ENCODE results near the gene FGF11. TPM values are rescaled to one million over a fixed set of nuclear protein-coding genes. Genes with fewer than 3 reads are reported as not detected.

The FGF11 gene
- total RNA-seq, 1 donor from 2014 or later = 4.8 TPM

GRCh38 chr17:7403043-7403726 lies 36.1 kb upstream of the FGF11 start:
- Mint-ChIP-seq H3K4me1 (ENCODE audit: low read depth, unreplicated experiment) (peaks cover 10% of the 10 kb centered on the region), H3K27me3 (ENCODE audit: unreplicated experiment) (peaks cover 7% of the 10 kb centered on the region), H3K27ac (ENCODE audit: unreplicated experiment) (peak overlapping the region; percentile 92), H3K9me3 (ENCODE audit: unreplicated experiment) (peaks cover 10% of the 10 kb centered on the region), H3K36me3 (ENCODE audit: unreplicated experiment) (no peaks in the 10 kb centered on the region), H3K4me3 (ENCODE audit: unreplicated experiment) (peak overlapping the region; percentile 85)
- no peak for TF ChIP-seq CTCF (IDR thresholded peaks at IDR 0.05; ENCODE audit: partially characterized antibody, unreplicated experiment)
- peak; percentile 85 for DNase-seq

GRCh38 chr17:7403727-7403976 lies 35.7 kb upstream of the FGF11 start:
- peaks cover 10% of the 10 kb centered on the region for H3K4me1 Mint-ChIP-seq (ENCODE audit: low read depth, unreplicated experiment)
- DNase-seq = no peak
- H3K4me3 Mint-ChIP-seq (ENCODE audit: unreplicated experiment) = peak overlapping the region; percentile 85
- no peaks in the 10 kb centered on the region for H3K36me3 Mint-ChIP-seq (ENCODE audit: unreplicated experiment)
- H3K27me3 Mint-ChIP-seq (ENCODE audit: unreplicated experiment) = peaks cover 7% of the 10 kb centered on the region
- peaks cover 10% of the 10 kb centered on the region for H3K9me3 Mint-ChIP-seq (ENCODE audit: unreplicated experiment)
- H3K27ac Mint-ChIP-seq (ENCODE audit: unreplicated experiment) = peak overlapping the region; percentile 92
- TF ChIP-seq CTCF (IDR thresholded peaks at IDR 0.05; ENCODE audit: partially characterized antibody, unreplicated experiment) = no peak

GRCh38 chr17:7403977-7404736 lies 35.2 kb upstream of the FGF11 start, which contains the start of gene TMEM256:
TSS of gene TMEM256 (minus strand) at chr17:7404097. CDS start at chr17:7404084, 13 bp downstream.
- Mint-ChIP-seq H3K27me3 (ENCODE audit: unreplicated experiment) (peaks cover 10% of the 10 kb centered on the region), H3K36me3 (ENCODE audit: unreplicated experiment) (peaks cover 3% of the 10 kb centered on the region), H3K27ac (ENCODE audit: unreplicated experiment) (peak within 1 kb of the TSS; percentile 92), H3K4me1 (ENCODE audit: low read depth, unreplicated experiment) (peaks cover 10% of the 10 kb centered on the region), H3K4me3 (ENCODE audit: unreplicated experiment) (peak within 1 kb of the TSS; percentile 85), H3K9me3 (ENCODE audit: unreplicated experiment) (peaks cover 10% of the 10 kb centered on the region)
- DNase-seq = peak; percentile 96
- no peak for TF ChIP-seq CTCF (IDR thresholded peaks at IDR 0.05; ENCODE audit: partially characterized antibody, unreplicated experiment)

- H3K4me3 Mint-ChIP-seq (ENCODE audit: unreplicated experiment) = peak overlapping the region; percentile 85
- peak overlapping the region; percentile 92 for H3K27ac Mint-ChIP-seq (ENCODE audit: unreplicated experiment)
- peaks cover 12% of the 10 kb centered on the region for H3K27me3 Mint-ChIP-seq (ENCODE audit: unreplicated experiment)
- H3K36me3 Mint-ChIP-seq (ENCODE audit: unreplicated experiment) = peaks cover 10% of the 10 kb centered on the region
- peaks cover 11% of the 10 kb centered on the region for H3K9me3 Mint-ChIP-seq (ENCODE audit: unreplicated experiment)
- TF ChIP-seq CTCF (IDR thresholded peaks at IDR 0.05; ENCODE audit: partially characterized antibody, unreplicated experiment) = peak; percentile 13
- DNase-seq = peak; percentile 75
- H3K4me1 Mint-ChIP-seq (ENCODE audit: low read depth, unreplicated experiment) = peaks cover 16% of the 10 kb centered on the region
Observed at GRCh38 chr17:7404737-7405349, 34.5 kb upstream of the FGF11 start.

Measured in glutamatergic neuron (in vitro differentiated cells).